Endothelial cell of umbilical vein (primary cell): ENCODE data around the gene THSD4. TPM values are rescaled to one million over a fixed set of nuclear protein-coding genes. Genes with fewer than 3 reads are reported as not detected.

ENCODE experiments used
- BruUV-seq: library from RNA; stranded (reverse); fragments of 400-500 nt; replicated peaks from 2 replicates; lab custom pipeline; 2021; lab: Mats Ljungman, UMichigan
- CTCF ChIA-PET: fragments of 300-600, 350-600 bp; sonication (Branson Sonifier 250); formaldehyde crosslinking; loops from one replicate; lab custom pipeline; 2021; ENCODE audit warnings: antibody characterized with exemption, inconsistent platforms; lab: Charles Lee
- POLR2A ChIA-PET: fragments of 300-600, 350-600 bp; sonication (Branson Sonifier 250); formaldehyde crosslinking; loops from one replicate; lab custom pipeline; 2021; ENCODE audit warnings: antibody characterized with exemption, inconsistent platforms; lab: Charles Lee
- DNase-seq: peaks from one replicate; pipeline ENCODE4 v3.0.0-alpha.2; 2011; ENCODE audit warnings: low read depth, low spot score
- FAIRE-seq: peaks from 2 replicates; lab custom pipeline; 2011; peaks lifted over from hg19 to GRCh38; lab: Jason Lieb, UNC
- H2AFZ ChIP-seq: 2 replicates; pipeline ENCODE4 v1.6.0; 2012; ENCODE audit warnings: low read depth, low read length, control low read depth, inconsistent platforms
- H3K27ac ChIP-seq: 2 replicates; pipeline ENCODE4 v1.5.1; 2011; ENCODE audit warnings: low read depth, mild to moderate bottlenecking, control low read depth, low read length, moderate library complexity; ENCODE audit not compliant: insufficient read depth
- H3K27me3 ChIP-seq, 2 experiments: 2 replicates each; pipeline versions ENCODE4 v1.6.0 to v1.6.1; 2011; ENCODE audit warnings: low read length in 2 of 2, mixed read lengths in 1 of 2; ENCODE audit not compliant: control insufficient read depth in 2 of 2, insufficient read depth in 2 of 2
- H3K36me3 ChIP-seq, 2 experiments: 2 replicates in 1 of 2; 3 replicates in 1 of 2; pipeline ENCODE4 v1.5.1; 2011; ENCODE audit warnings: low read length in 2 of 2, mild to moderate bottlenecking in 1 of 2, moderate library complexity in 1 of 2; ENCODE audit not compliant: control insufficient read depth in 2 of 2, insufficient read depth in 2 of 2; ENCODE audit errors: extremely low read depth in 1 of 2
- H3K4me1 ChIP-seq: 3 replicates; pipeline ENCODE4 v1.5.1; 2011; ENCODE audit warnings: mild to moderate bottlenecking, low read length; ENCODE audit not compliant: control insufficient read depth, insufficient read depth; ENCODE audit errors: extremely low read depth
- H3K4me2 ChIP-seq: 2 replicates; pipeline ENCODE4 v1.6.1; 2011; ENCODE audit warnings: low read length, control low read depth, mixed read lengths; ENCODE audit not compliant: insufficient read depth
- H3K4me3 ChIP-seq, 3 experiments: fragments of 200-600 bp in 1 of 3; sonication (generic), shearing (Covaris generic) in 1 of 3; replicated peaks in 1 of 3; 2 replicates each; pipeline ENCODE4 v1.5.1; 2011 to 2016; ENCODE audit warnings: control low read depth in 3 of 3, low read length in 3 of 3, mild to moderate bottlenecking in 2 of 3, inconsistent platforms in 1 of 3, low read depth in 1 of 3, moderate library complexity in 1 of 3; ENCODE audit not compliant: insufficient read depth in 1 of 3
- H3K79me2 ChIP-seq: 2 replicates; pipeline ENCODE4 v1.6.0; 2012; ENCODE audit warnings: low read length, inconsistent platforms; ENCODE audit not compliant: control insufficient read depth, insufficient read depth
- H3K9ac ChIP-seq: replicated peaks from 2 replicates; pipeline ENCODE3; 2011; ENCODE audit warnings: low read length, control low read depth; ENCODE audit not compliant: insufficient read depth; ENCODE audit errors: extremely low read depth
- H3K9me1 ChIP-seq: replicated peaks from 3 replicates; pipeline ENCODE4 v1.6.0; 2011; ENCODE audit warnings: mild to moderate bottlenecking, low read length; ENCODE audit not compliant: control insufficient read depth, insufficient read depth; ENCODE audit errors: extremely low read depth
- H3K9me3 ChIP-seq: replicated peaks from 2 replicates; pipeline ENCODE4 v1.5.1; 2012; ENCODE audit warnings: low read length, inconsistent platforms; ENCODE audit not compliant: control insufficient read depth, insufficient read depth
- H4K20me1 ChIP-seq: replicated peaks from 2 replicates; pipeline ENCODE3; 2011; ENCODE audit warnings: mild to moderate bottlenecking, low read length; ENCODE audit not compliant: control insufficient read depth, insufficient read depth; ENCODE audit errors: extremely low read depth
- EZH2 ChIP-seq: IDR thresholded peaks from 2 replicates; pipeline ENCODE4 v1.6.1; 2012; ENCODE audit warnings: borderline replicate concordance, low read depth, mild to moderate bottlenecking, moderate library complexity, low read length, inconsistent platforms; ENCODE audit not compliant: severe bottlenecking
- GATA2 ChIP-seq: IDR thresholded peaks from 2 replicates; pipeline ENCODE4 v1.7.0; 2011; ENCODE audit warnings: low read depth, mild to moderate bottlenecking, moderate library complexity, mixed read lengths, low read length; ENCODE audit not compliant: insufficient read length, insufficient read depth
- JUN ChIP-seq: IDR thresholded peaks from 2 replicates; pipeline ENCODE4 v1.6.1; 2011; ENCODE audit warnings: borderline replicate concordance, low read depth; ENCODE audit not compliant: insufficient read length, insufficient read depth
- POLR2AphosphoS5 ChIP-seq: IDR thresholded peaks from 2 replicates; pipeline ENCODE4 v1.6.1; 2012; ENCODE audit warnings: low read depth, mild to moderate bottlenecking, control low read depth, low read length, moderate library complexity; ENCODE audit not compliant: insufficient read depth
- dilution Hi-C: fragments of 300-500 bp; cut with MboI; formaldehyde crosslinking; loops from one replicate; pipeline ENCODE4 v1.15.0; 2019; ENCODE audit warnings: low sequenced_read_pairs; ENCODE audit not compliant: extremely low pct_ligation_motif_present
- intact Hi-C: fragments of 100-400 bp; cut with micrococcal nuclease; formaldehyde crosslinking; loops from one replicate; pipeline ENCODE4 v1.10.0; 2022
- polyA plus RNA-seq, 4 experiments: library from polyadenylated mRNA; depleted of rRNA in 3 of 4; stranded (reverse) in 3 of 4; unstranded in 1 of 4; fragments of >200 nt; gene quantifications; 2 replicates each; pipeline versions ENCODE4 v1.2.1 to v1.2.3, GENCODE V29; 2011 to 2012; ENCODE audit warnings: missing spikeins in 1 of 4
- total RNA-seq: library from RNA; stranded (reverse); gene quantifications from 2 replicates; pipeline ENCODE4 v1.2.3, GENCODE V29; 2021
- TF ChIP-seq, protein P1 (sequence below), 2 donors: IDR thresholded peaks; 1 replicate in 1 of 2; 2 replicates in 1 of 2; pipeline ENCODE4 v1.5.1; 2011; ENCODE audit warnings: low read length in 2 of 2, mild to moderate bottlenecking in 2 of 2, moderate library complexity in 2 of 2, control low read depth in 1 of 2, inconsistent platforms in 1 of 2, low read depth in 1 of 2; ENCODE audit not compliant: insufficient read depth in 1 of 2; ENCODE audit errors: extremely low read depth in 1 of 2
- TF ChIP-seq, protein P2 (sequence below): IDR thresholded peaks from 2 replicates; pipeline ENCODE4 v1.6.1; 2011; ENCODE audit not compliant: insufficient read depth, insufficient read length

Gene THSD4
- total and polyA plus RNA-seq, 2 donors (not counting 3 experiments of a cell fraction or from before 2014, with no cell fraction given) = 9.9 to 25.4 TPM

DNA sequence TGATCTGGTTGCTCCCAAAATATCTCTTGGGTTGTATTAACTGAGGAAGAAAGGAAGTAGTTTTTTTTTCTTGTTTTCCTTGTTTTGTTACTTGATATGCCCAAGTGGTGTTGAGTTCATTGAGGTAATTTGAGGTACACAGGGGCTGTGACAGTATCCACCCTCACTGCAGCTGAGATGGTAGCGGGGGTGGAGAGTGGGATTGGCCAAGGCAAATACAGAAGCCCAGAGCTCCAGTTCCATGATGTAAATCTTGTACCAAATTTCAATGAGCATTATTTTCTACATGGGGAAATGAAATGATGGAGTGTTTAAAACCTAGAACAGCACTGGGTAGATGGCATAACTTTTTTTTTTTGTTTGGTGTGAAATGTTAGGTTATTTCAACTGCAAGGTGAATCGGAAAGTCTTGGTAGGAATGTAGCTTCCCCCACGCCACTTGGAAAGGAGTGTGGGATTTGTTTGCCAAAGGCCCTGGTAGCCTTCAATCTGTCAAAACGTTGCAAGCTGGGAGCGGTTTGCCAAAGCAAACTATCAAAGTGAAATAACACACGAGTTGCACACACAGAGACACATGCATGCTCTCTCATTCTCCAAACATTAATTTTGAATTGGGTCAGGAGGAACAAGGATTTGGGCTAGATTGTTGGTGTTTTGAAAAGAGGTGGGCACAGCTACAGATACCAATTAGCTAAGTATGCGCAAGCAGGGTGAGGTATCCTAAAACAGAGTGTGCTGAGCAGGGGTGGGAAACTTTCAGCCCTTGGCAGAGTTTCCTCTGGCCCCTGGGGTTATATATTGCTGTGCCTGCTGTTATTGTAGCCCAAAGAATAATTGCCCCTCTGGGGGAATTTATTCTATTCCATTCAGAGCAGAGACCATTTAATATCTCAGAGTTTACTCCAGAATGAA, 34.6 kb downstream of the THSD4 start:
- FAIRE-seq = no peak

More for the DNA sequence above, 34.6 kb downstream of the THSD4 start:
- no peak for DNase-seq
- dilution Hi-C loops (no loop called here), intact Hi-C loops (no loop called here)
- no peak overlapping the region for H3K9ac ChIP-seq
- TF ChIP-seq, protein P1, sequence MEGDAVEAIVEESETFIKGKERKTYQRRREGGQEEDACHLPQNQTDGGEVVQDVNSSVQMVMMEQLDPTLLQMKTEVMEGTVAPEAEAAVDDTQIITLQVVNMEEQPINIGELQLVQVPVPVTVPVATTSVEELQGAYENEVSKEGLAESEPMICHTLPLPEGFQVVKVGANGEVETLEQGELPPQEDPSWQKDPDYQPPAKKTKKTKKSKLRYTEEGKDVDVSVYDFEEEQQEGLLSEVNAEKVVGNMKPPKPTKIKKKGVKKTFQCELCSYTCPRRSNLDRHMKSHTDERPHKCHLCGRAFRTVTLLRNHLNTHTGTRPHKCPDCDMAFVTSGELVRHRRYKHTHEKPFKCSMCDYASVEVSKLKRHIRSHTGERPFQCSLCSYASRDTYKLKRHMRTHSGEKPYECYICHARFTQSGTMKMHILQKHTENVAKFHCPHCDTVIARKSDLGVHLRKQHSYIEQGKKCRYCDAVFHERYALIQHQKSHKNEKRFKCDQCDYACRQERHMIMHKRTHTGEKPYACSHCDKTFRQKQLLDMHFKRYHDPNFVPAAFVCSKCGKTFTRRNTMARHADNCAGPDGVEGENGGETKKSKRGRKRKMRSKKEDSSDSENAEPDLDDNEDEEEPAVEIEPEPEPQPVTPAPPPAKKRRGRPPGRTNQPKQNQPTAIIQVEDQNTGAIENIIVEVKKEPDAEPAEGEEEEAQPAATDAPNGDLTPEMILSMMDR (IDR thresholded peaks at IDR 0.05; ENCODE audit: extremely low read depth in 1 of 2, insufficient read depth in 1 of 2, low read depth in 1 of 2, low read length in 2 of 2) = no peak
- TF ChIP-seq, protein P2, sequence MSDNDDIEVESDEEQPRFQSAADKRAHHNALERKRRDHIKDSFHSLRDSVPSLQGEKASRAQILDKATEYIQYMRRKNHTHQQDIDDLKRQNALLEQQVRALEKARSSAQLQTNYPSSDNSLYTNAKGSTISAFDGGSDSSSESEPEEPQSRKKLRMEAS = no peak
- no peak for TF ChIP-seq JUN
- TF ChIP-seq EZH2 = no peak
- no peak for TF ChIP-seq GATA2
- no peak for TF ChIP-seq POLR2AphosphoS5
- ChIA-PET CTCF (interaction anchor here (1.4 to 1.7 kb wide), 3 partner anchors 12 to 291 kb away, joined by 4 to 6 read pairs (median 5); no protein-coding TSS in a partner anchor), POLR2A (no interaction called here)
- H4K20me1 ChIP-seq = no peaks in the 10 kb centered on the region
- no peak overlapping the region for H3K4me3 ChIP-seq
- H3K79me2 ChIP-seq = no peaks in the 10 kb centered on the region
- H3K9me1 ChIP-seq = no peaks in the 10 kb centered on the region
- H2AFZ ChIP-seq = no peak overlapping the region
- H3K36me3 ChIP-seq = no peaks in the 10 kb centered on the region
- no peaks in the 10 kb centered on the region for H3K9me3 ChIP-seq
- no peak overlapping the region for H3K27ac ChIP-seq
- BruUV-seq = no TSS peak
- H3K4me1 ChIP-seq = no peaks in the 10 kb centered on the region
- no peak overlapping the region for H3K4me2 ChIP-seq
- no peaks in the 10 kb centered on the region for H3K27me3 ChIP-seq
